HL-60 (cell line): Measurements from ENCODE around the gene RNLS.

Source experiments
- CTCF ChIP-seq: IDR thresholded peaks from one replicate; pipeline ENCODE4 v1.5.1; 2011; ENCODE audit warnings: low read length, control low read depth, inconsistent platforms; ENCODE audit not compliant: insufficient read depth
- POLR2AphosphoS5 ChIP-seq: IDR thresholded peaks from 2 replicates; pipeline ENCODE4 v1.6.1; 2012; ENCODE audit warnings: low read depth
- REST ChIP-seq: IDR thresholded peaks from 2 replicates; pipeline ENCODE4 v1.6.1; 2012; ENCODE audit warnings: low read depth; ENCODE audit not compliant: insufficient replicate concordance
- SPI1 ChIP-seq: IDR thresholded peaks from 2 replicates; pipeline ENCODE4 v1.6.1; 2012; ENCODE audit warnings: low read depth, mild to moderate bottlenecking, borderline replicate concordance

- no peak for TF ChIP-seq POLR2AphosphoS5
- no peak for TF ChIP-seq CTCF
- no peak for TF ChIP-seq REST
- TF ChIP-seq SPI1: no peak
Observed at GRCh38 chr10:88527245-88527644, 55.9 kb downstream of the RNLS start.
